Calu3 (cell line): ENCODE results near the gene ABLIM2. TPM values are rescaled to one million over a fixed set of nuclear protein-coding genes. Genes with fewer than 3 reads are reported as not detected.

Source experiments
- BruUV-seq: library from RNA; stranded (reverse); fragments of 400-500 nt; replicated peaks from 2 replicates; lab custom pipeline; 2021; lab: Mats Ljungman, UMichigan
- CTCF ChIA-PET: fragments of 300-600 bp; sonication (Branson Sonifier 250); formaldehyde crosslinking; loops from one replicate; lab custom pipeline; 2022; ENCODE audit warnings: antibody characterized with exemption; lab: Charles Lee
- DNase-seq: peaks from one replicate; pipeline ENCODE4 v3.0.0; 2022
- H3K27ac Mint-ChIP-seq: one replicate; pipeline ENCODE4 v1.8.0; 2022; ENCODE audit warnings: mixed read lengths; ENCODE audit not compliant: unreplicated experiment
- H3K27me3 Mint-ChIP-seq: one replicate; pipeline ENCODE4 v1.8.0; 2022; ENCODE audit warnings: mixed read lengths; ENCODE audit not compliant: unreplicated experiment
- H3K36me3 Mint-ChIP-seq: one replicate; pipeline ENCODE4 v1.8.0; 2022; ENCODE audit warnings: mild to moderate bottlenecking, moderate library complexity, mixed read lengths; ENCODE audit not compliant: insufficient read depth, unreplicated experiment
- H3K4me1 Mint-ChIP-seq: one replicate; pipeline ENCODE4 v1.8.0; 2022; ENCODE audit warnings: mild to moderate bottlenecking, low read depth, mixed read lengths; ENCODE audit not compliant: unreplicated experiment
- H3K4me3 Mint-ChIP-seq: one replicate; pipeline ENCODE4 v1.8.0; 2022; ENCODE audit warnings: mild to moderate bottlenecking, low read depth, moderate library complexity, mixed read lengths; ENCODE audit not compliant: unreplicated experiment
- H3K9me3 Mint-ChIP-seq: one replicate; pipeline ENCODE4 v1.8.0; 2022; ENCODE audit warnings: low read depth, mixed read lengths; ENCODE audit not compliant: unreplicated experiment
- CTCF ChIP-seq: fragments of 200-600 bp; IDR thresholded peaks from one replicate; pipeline ENCODE4 v1.8.0; 2022; ENCODE audit warnings: antibody characterized with exemption; ENCODE audit not compliant: unreplicated experiment
- intact Hi-C: fragments of 100-400 bp; cut with micrococcal nuclease; formaldehyde crosslinking; loops from one replicate; pipeline ENCODE4 v1.10.0; 2022; ENCODE audit not compliant: unreplicated experiment
- total RNA-seq: library from RNA; stranded (reverse); gene quantifications from 2 replicates; pipeline ENCODE4 v1.2.3, GENCODE V29; 2022

The ABLIM2 gene
- total RNA-seq, 1 experiment from 2014 or later, result 1.0 TPM

- Mint-ChIP-seq H3K27ac (no peak overlapping the region), H3K4me3 (no peak overlapping the region), H3K4me1 (no peaks in the 10 kb centered on the region), H3K27me3 (peaks cover 29% of the 10 kb centered on the region), H3K9me3 (no peaks in the 10 kb centered on the region), H3K36me3 (no peaks in the 10 kb centered on the region)
- intact Hi-C loops, result no loop called here
- BruUV-seq, result no TSS peak
- DNase-seq, result no peak
- CTCF ChIA-PET, result no interaction called here
- no peak for TF ChIP-seq CTCF
These were observed 155.9 kb downstream of the ABLIM2 start for GRCh38 chr4:8002525-8003309.

- intact Hi-C loops, result no loop called here
- no peak for DNase-seq
- peaks cover 39% of the 10 kb centered on the region for H3K27me3 Mint-ChIP-seq
- H3K4me3 Mint-ChIP-seq, result no peak overlapping the region
- TF ChIP-seq CTCF, result no peak
- CTCF ChIA-PET, result no interaction called here
- no peaks in the 10 kb centered on the region for H3K36me3 Mint-ChIP-seq
- H3K4me1 Mint-ChIP-seq, result no peaks in the 10 kb centered on the region
- no peaks in the 10 kb centered on the region for H3K9me3 Mint-ChIP-seq
- no TSS peak for BruUV-seq
- H3K27ac Mint-ChIP-seq, result no peak overlapping the region
These were observed 156.9 kb downstream of the ABLIM2 start for GRCh38 chr4:8001564-8002355.

- Mint-ChIP-seq H3K9me3 (no peaks in the 10 kb centered on the region), H3K4me3 (no peak overlapping the region), H3K36me3 (no peaks in the 10 kb centered on the region), H3K27me3 (peaks cover 45% of the 10 kb centered on the region), H3K4me1 (no peaks in the 10 kb centered on the region), H3K27ac (no peak overlapping the region)
- CTCF ChIA-PET, result no interaction called here
- TF ChIP-seq CTCF, result no peak
- DNase-seq, result no peak
- intact Hi-C loops, result no loop called here
- no TSS peak for BruUV-seq
These were observed 157.7 kb downstream of the ABLIM2 start for GRCh38 chr4:8000721-8001491.

GRCh38 chr4:8000247-8000646, 158.4 kb downstream of the ABLIM2 start:
- DNase-seq, result no peak
- Mint-ChIP-seq H3K36me3 (no peaks in the 10 kb centered on the region), H3K27ac (no peak overlapping the region), H3K9me3 (no peaks in the 10 kb centered on the region), H3K4me3 (no peak overlapping the region), H3K4me1 (no peaks in the 10 kb centered on the region), H3K27me3 (peaks cover 45% of the 10 kb centered on the region)
- BruUV-seq, result no TSS peak
- intact Hi-C loops, result no loop called here
- TF ChIP-seq CTCF, result no peak
- CTCF ChIA-PET, result no interaction called here
